ENCODE data around the gene ADI1. TPM values are rescaled to one million over a fixed set of nuclear protein-coding genes. Genes with fewer than 3 reads are reported as not detected.
"Not testable (repeated sequence)": the region's sequence is repeated elsewhere in the genome, so short reads cannot be mapped to it uniquely, and the experiment has no call there.

The ADI1 gene
- total RNA-seq, 3 donors from 2014 or later: 47.2 to 81.3 (median 78.2) TPM

DNA sequence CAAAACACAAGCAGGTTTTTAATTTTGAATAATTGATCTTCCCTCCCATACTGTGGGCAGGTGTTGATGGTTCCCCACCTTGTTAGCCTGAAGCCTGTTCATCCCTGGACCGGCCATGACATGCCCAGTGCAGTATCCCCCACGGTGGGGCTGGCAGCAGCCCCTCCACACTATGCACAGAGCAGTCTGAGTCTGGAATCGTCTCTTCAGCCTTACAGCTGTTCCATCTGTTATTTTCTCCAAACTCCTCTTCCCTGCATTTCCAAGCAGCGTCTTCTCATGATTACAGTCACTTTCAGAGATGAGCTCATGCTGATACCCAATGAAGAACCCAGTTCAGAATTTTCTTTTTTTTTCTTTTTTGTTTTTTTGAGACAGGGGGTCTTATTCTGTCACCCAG is 68.2 kb downstream of the ADI1 start:
- no peak for DNase-seq (ENCODE audit: low spot score in 2 of 2)
- Histone ChIP-seq H3K4me1 (no peaks in the 10 kb centered on the region), H3K27ac (no peak overlapping the region), H3K27me3 (no peaks in the 10 kb centered on the region), H3K9me3 (no peaks in the 10 kb centered on the region), H3K36me3 (no peaks in the 10 kb centered on the region), H3K4me3 (no peak overlapping the region)
- intact Hi-C loops (cut with DNase I; ENCODE audit: low total_unique reads): no loop called here
- TF ChIP-seq POLR2A (IDR thresholded peaks at IDR 0.05) (no peak), POLR2AphosphoS5 (IDR thresholded peaks at IDR 0.05) (no peak)
- TF ChIP-seq, protein P1, sequence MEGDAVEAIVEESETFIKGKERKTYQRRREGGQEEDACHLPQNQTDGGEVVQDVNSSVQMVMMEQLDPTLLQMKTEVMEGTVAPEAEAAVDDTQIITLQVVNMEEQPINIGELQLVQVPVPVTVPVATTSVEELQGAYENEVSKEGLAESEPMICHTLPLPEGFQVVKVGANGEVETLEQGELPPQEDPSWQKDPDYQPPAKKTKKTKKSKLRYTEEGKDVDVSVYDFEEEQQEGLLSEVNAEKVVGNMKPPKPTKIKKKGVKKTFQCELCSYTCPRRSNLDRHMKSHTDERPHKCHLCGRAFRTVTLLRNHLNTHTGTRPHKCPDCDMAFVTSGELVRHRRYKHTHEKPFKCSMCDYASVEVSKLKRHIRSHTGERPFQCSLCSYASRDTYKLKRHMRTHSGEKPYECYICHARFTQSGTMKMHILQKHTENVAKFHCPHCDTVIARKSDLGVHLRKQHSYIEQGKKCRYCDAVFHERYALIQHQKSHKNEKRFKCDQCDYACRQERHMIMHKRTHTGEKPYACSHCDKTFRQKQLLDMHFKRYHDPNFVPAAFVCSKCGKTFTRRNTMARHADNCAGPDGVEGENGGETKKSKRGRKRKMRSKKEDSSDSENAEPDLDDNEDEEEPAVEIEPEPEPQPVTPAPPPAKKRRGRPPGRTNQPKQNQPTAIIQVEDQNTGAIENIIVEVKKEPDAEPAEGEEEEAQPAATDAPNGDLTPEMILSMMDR (IDR thresholded peaks at IDR 0.05): no peak

DNA sequence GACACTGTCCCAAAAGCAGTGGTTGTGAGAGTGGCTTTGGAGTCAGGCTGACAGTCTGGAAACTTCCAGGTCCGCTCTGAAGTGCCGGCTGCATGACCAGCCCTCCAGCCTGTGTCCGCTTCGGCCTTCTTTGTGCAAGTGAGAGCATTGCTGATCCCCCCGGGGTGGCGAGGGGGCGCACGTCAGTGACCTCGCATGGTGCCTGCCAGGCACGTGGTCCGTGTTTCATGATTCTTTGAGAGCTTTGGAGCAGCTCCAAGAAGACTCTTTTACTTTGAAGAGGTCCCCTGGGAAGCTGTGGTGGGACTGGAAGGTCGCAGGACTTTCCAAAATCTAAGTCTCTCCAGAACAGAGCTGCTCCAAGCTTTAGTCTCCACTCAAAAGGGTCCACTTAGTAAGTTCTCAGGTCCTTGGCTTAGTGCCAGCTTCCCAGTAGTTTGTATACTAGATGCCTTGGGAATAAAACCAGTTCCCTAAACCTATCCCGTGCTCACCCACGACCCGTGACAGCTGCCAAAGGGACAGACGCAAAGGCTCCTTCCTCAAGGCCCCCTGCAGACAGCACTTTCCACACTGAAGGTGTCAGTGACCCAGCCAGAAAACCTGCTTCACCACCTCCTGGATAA is 68.8 kb downstream of the ADI1 start:
- intact Hi-C loops (cut with DNase I; ENCODE audit: low total_unique reads): no loop called here
- DNase-seq (ENCODE audit: low spot score in 2 of 2): no peak
- no peaks in the 10 kb centered on the region for H3K36me3 ChIP-seq

DNA sequence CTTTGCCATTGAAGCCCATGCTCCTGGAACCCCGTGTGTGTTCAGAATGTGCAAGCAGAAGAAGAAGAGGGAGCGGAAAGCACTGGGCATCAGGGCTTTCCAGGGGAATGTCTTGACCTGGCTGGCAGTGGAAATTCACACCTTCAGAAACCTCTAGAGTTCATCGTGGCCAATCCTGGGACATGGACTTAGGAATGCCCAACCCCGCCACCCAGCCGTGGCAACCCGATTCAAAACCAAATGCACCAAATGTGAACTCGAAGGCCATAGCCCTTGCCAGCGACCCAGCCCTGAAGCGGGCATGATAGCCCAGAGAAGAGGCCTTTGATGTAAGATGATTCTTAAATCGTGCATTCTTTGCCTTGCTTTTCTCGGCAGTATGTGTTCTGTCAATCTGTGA is 69.4 kb downstream of the ADI1 start:
- no peak for TF ChIP-seq POLR2A (IDR thresholded peaks at IDR 0.05)
- no peak for TF ChIP-seq POLR2AphosphoS5 (IDR thresholded peaks at IDR 0.05)
- TF ChIP-seq, protein P1 (IDR thresholded peaks at IDR 0.05): no peak
- no peaks in the 10 kb centered on the region for H3K27me3 ChIP-seq
- no peak overlapping the region for H3K27ac ChIP-seq
- no peak overlapping the region for H3K4me3 ChIP-seq
- intact Hi-C loops (cut with DNase I; ENCODE audit: low total_unique reads): no loop called here
- H3K36me3 ChIP-seq: no peaks in the 10 kb centered on the region
- no peak for DNase-seq (ENCODE audit: low spot score in 2 of 2)
- no peaks in the 10 kb centered on the region for H3K9me3 ChIP-seq
- no peaks in the 10 kb centered on the region for H3K4me1 ChIP-seq

More for the DNA sequence above, 68.8 kb downstream of the ADI1 start:
- Histone ChIP-seq H3K9me3 (no peaks in the 10 kb centered on the region), H3K4me1 (no peaks in the 10 kb centered on the region), H3K27ac (no peak overlapping the region), H3K27me3 (no peaks in the 10 kb centered on the region), H3K4me3 (no peak overlapping the region)
- TF ChIP-seq, protein P1 (IDR thresholded peaks at IDR 0.05): no peak
- TF ChIP-seq POLR2A (IDR thresholded peaks at IDR 0.05) (no peak), POLR2AphosphoS5 (IDR thresholded peaks at IDR 0.05) (no peak)

DNA sequence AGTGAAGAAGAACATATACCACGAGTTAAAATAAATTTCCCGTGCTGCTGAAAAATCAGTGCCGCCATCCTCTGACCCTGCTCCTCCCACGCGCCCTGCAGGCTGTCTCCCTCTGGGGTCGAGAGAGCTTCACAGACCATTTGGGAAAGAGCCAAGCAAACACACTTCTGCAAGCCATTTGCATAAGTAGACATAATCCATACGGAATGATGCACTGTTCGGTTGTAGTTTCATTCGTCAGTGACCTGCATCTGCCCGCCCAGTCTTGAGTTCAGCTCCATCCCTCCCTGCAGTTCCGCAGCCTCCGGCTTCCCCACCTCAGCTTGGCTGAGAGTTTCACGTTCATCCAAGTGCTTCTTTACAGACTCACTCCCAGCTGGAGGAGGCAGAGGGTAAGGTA is 70.2 kb downstream of the ADI1 start:
- H3K36me3 ChIP-seq: no peaks in the 10 kb centered on the region
- H3K27me3 ChIP-seq: no peaks in the 10 kb centered on the region
- H3K9me3 ChIP-seq: no peaks in the 10 kb centered on the region
- H3K4me3 ChIP-seq: no peak overlapping the region
- TF ChIP-seq POLR2A (IDR thresholded peaks at IDR 0.05) (no peak), POLR2AphosphoS5 (IDR thresholded peaks at IDR 0.05) (no peak)
- TF ChIP-seq, protein P1 (IDR thresholded peaks at IDR 0.05): no peak
- peak overlapping the region in 1 of 2 donors; percentile 11 for H3K27ac ChIP-seq
- H3K4me1 ChIP-seq: no peaks in the 10 kb centered on the region
- no peak for DNase-seq (ENCODE audit: low spot score in 2 of 2)
- intact Hi-C loops (cut with DNase I; ENCODE audit: low total_unique reads): no loop called here

DNA sequence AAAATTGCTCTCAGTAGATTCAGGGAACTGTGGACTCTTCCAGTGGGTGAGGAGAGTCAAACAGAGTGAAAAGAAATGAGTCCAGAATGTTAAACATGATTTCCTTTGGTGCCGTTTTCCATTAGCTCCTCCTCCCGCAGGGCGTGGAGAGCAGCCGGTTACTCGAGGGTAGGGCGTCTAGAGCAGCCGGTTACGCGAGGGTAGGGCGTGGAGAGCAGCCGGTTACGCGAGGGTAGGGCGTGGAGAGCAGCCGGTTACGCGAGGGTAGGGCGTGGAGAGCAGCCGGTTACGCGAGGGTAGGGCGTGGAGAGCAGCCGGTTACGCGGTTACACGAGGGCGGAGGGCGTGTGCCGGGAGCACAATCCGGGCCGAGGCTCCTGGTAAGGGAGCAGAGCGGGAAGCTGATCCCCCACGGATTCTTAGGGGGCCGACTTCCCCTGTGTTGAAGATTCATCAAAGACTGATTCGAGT is 70.9 kb downstream of the ADI1 start:
- DNase-seq (ENCODE audit: low spot score in 2 of 2); H3K9me3 ChIP-seq; intact Hi-C loops (cut with DNase I; ENCODE audit: low total_unique reads); H3K4me1 ChIP-seq; H3K27me3 ChIP-seq; H3K36me3 ChIP-seq: not testable (repeated sequence)
- H3K4me3 ChIP-seq: peak overlapping the region in 1 of 3 donors; percentile 33
- H3K27ac ChIP-seq: peak overlapping the region in 1 of 2 donors; percentile 39

Data from breast epithelium (tissue), 4 donors.